GM23338 (cell line): Measurements from ENCODE around the gene FRY. TPM values are rescaled to one million over a fixed set of nuclear protein-coding genes. Genes with fewer than 3 reads are reported as not detected.

Experiments used
- ATAC-seq: fragments of 200-7000 bp; cut with Tn5 transposase; 3 replicates; pipeline ENCODE4 v1.9.1; 2020
- DNase-seq: peaks from one replicate; pipeline ENCODE4 v3.0.0-alpha.2; 2015; ENCODE audit warnings: low spot score
- H2AFZ ChIP-seq: fragments of 200-600 bp; sonication (generic); 2 replicates; pipeline ENCODE4 v1.8.0; 2016; ENCODE audit warnings: antibody characterized with exemption, mild to moderate bottlenecking, moderate library complexity
- H3F3A ChIP-seq: fragments of 200-600 bp; sonication (generic); replicated peaks from 2 replicates; pipeline ENCODE4 v1.8.0; 2017; ENCODE audit warnings: antibody characterized with exemption, mixed run types, low read depth
- H3K27ac ChIP-seq: fragments of 200-600 bp; sonication (generic); 2 replicates; pipeline ENCODE4 v1.6.1; 2016; ENCODE audit warnings: low read depth
- H3K27me3 ChIP-seq: fragments of 200-600 bp; sonication (generic); 2 replicates; pipeline ENCODE4 v1.8.0; 2016; ENCODE audit warnings: mild to moderate bottlenecking, mixed run types, moderate library complexity; ENCODE audit not compliant: insufficient read depth
- H3K36me3 ChIP-seq: fragments of 200-600 bp; sonication (generic); 2 replicates; pipeline ENCODE4 v1.8.0; 2016; ENCODE audit warnings: mild to moderate bottlenecking; ENCODE audit not compliant: insufficient read depth
- H3K4me1 ChIP-seq: fragments of 200-600 bp; sonication (generic); 2 replicates; pipeline ENCODE4 v1.8.0; 2016; ENCODE audit warnings: mild to moderate bottlenecking, moderate library complexity; ENCODE audit not compliant: insufficient read depth
- H3K4me2 ChIP-seq: fragments of 200-600 bp; sonication (generic); 2 replicates; pipeline ENCODE4 v1.7.1; 2017; ENCODE audit warnings: mixed run types
- H3K4me3 ChIP-seq: fragments of 200-600 bp; sonication (generic); 2 replicates; pipeline ENCODE4 v1.6.1; 2016; ENCODE audit warnings: mixed run types
- H3K79me2 ChIP-seq: fragments of 200-600 bp; sonication (generic); replicated peaks from 2 replicates; pipeline ENCODE4 v1.8.0; 2017; ENCODE audit warnings: mild to moderate bottlenecking; ENCODE audit not compliant: insufficient read depth
- H3K9me2 ChIP-seq: fragments of 200-600 bp; sonication (generic); 2 replicates; pipeline ENCODE4 v1.8.0; 2017; ENCODE audit not compliant: insufficient read depth
- H4K20me1 ChIP-seq: fragments of 200-600 bp; sonication (generic); replicated peaks from 2 replicates; pipeline ENCODE4 v1.8.0; 2017; ENCODE audit warnings: mild to moderate bottlenecking; ENCODE audit not compliant: insufficient read depth
- H3K27ac Mint-ChIP-seq: 2 replicates; pipeline ENCODE4 v1.8.0; 2020; ENCODE audit warnings: inconsistent platforms, mild to moderate bottlenecking, moderate library complexity, mixed read lengths
- H3K27me3 Mint-ChIP-seq: 3 replicates; pipeline ENCODE4 v1.8.0; 2022; ENCODE audit warnings: low read depth, mild to moderate bottlenecking, moderate library complexity, mixed read lengths, inconsistent platforms; ENCODE audit not compliant: insufficient read depth, poor library complexity
- H3K36me3 Mint-ChIP-seq: 3 replicates; pipeline ENCODE4 v1.8.0; 2021; ENCODE audit warnings: low read depth, mild to moderate bottlenecking, inconsistent platforms, moderate library complexity, mixed read lengths
- H3K4me1 Mint-ChIP-seq: 3 replicates; pipeline ENCODE4 v1.8.0; 2020; ENCODE audit warnings: mild to moderate bottlenecking, inconsistent platforms, mixed read lengths
- H3K4me3 Mint-ChIP-seq: 3 replicates; pipeline ENCODE4 v1.8.0; 2021; ENCODE audit warnings: moderate library complexity, mild to moderate bottlenecking, inconsistent platforms, mixed read lengths
- H3K9me3 Mint-ChIP-seq: 3 replicates; pipeline ENCODE4 v1.8.0; 2020; ENCODE audit warnings: moderate library complexity, mild to moderate bottlenecking, inconsistent platforms, mixed read lengths
- CREB1 ChIP-seq: fragments of 250-450 bp; sonication (Bioruptor Pico); IDR thresholded peaks from 2 replicates; pipeline ENCODE4 v1.5.0; 2020; ENCODE audit warnings: low read depth, mild to moderate bottlenecking, moderate library complexity
- EZH2 ChIP-seq: fragments of 200-600 bp; sonication (generic); IDR thresholded peaks from one replicate; pipeline ENCODE4 v1.8.0; 2017; ENCODE audit warnings: antibody characterized with exemption, mild to moderate bottlenecking, low read depth; ENCODE audit not compliant: unreplicated experiment
- EZH2phosphoT487 ChIP-seq: fragments of 200-600 bp; sonication (generic); IDR thresholded peaks from one replicate; pipeline ENCODE4 v1.8.1; 2018; ENCODE audit warnings: antibody characterized with exemption; ENCODE audit not compliant: unreplicated experiment
- JUNB ChIP-seq: IDR thresholded peaks from one replicate; pipeline ENCODE4 v1.6.1; 2016; ENCODE audit warnings: antibody characterized with exemption; ENCODE audit not compliant: unreplicated experiment
- NANOG ChIP-seq: IDR thresholded peaks from 2 replicates; pipeline ENCODE4 v1.6.1; 2016; ENCODE audit warnings: antibody characterized with exemption, borderline replicate concordance
- POLR2AphosphoS5 ChIP-seq: IDR thresholded peaks from 2 replicates; pipeline ENCODE4 v1.6.1; 2016; ENCODE audit warnings: antibody characterized with exemption, low read depth
- ZNF114 ChIP-seq: fragments of 250-450 bp; sonication (Bioruptor Pico); IDR thresholded peaks from 2 replicates; pipeline ENCODE4 v1.5.0; 2020; ENCODE audit warnings: mild to moderate bottlenecking, moderate library complexity
- polyA plus RNA-seq: library from polyadenylated mRNA; unstranded; fragments of >200 nt; fragmentation: Nextera tagmentation; extraction: Ambion mirVana; gene quantifications from 2 replicates; pipeline ENCODE4 v1.2.1, GENCODE V29; 2016
- total RNA-seq: library from RNA; depleted of rRNA; stranded (reverse); fragments of >200 nt; shearing (Covaris generic); gene quantifications from 2 replicates; pipeline ENCODE4 v1.2.3, GENCODE V29; 2014
- TF ChIP-seq, protein P1 (sequence below): fragments of 250-450 bp; sonication (Bioruptor Pico); IDR thresholded peaks from 2 replicates; pipeline ENCODE4 v1.5.0; 2020; ENCODE audit warnings: mild to moderate bottlenecking, moderate library complexity
- TF ChIP-seq, protein P2 (sequence below): IDR thresholded peaks from one replicate; pipeline ENCODE4 v1.6.1; 2018; ENCODE audit warnings: antibody characterized with exemption; ENCODE audit not compliant: unreplicated experiment
- TF ChIP-seq, protein P3 (sequence below): IDR thresholded peaks from 2 replicates; pipeline ENCODE4 v1.6.1; 2016; ENCODE audit warnings: antibody characterized with exemption

FRY gene
- total and polyA plus RNA-seq, 2 experiments from 2014 or later = 2.4 to 10.1 TPM

DNA sequence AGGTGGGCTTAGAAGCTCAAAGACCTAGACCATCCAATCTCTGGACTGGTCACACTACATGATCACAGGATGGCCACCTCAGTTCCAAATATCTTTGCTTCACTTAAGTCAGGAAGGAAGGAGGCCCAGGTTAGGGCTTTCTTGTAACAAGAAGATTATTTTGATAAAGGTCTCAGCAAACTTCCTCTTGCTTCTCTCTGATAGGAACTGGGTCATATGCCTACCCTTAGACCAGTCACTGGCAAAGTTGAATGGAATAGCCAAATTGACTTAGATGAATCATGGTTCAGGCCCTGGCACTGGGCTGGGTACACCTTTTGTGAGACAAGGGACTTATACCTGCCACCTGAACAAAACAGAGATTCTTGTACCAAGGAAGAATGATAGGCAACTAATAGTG lies 11.0 kb downstream of the FRY start:
- Histone ChIP-seq H2AFZ (no peak overlapping the region), H3K4me2 (no peak overlapping the region), H3K27me3 (no peaks in the 10 kb centered on the region), H3K4me1 (peaks cover 16% of the 10 kb centered on the region; the same call in 1 of the 2 replicates), H3F3A (no peaks in the 10 kb centered on the region), H3K27ac (no peak overlapping the region), H4K20me1 (no peaks in the 10 kb centered on the region), H3K9me2 (peaks cover 5% of the 10 kb centered on the region; the same call in 1 of the 2 replicates), H3K36me3 (no peaks in the 10 kb centered on the region), H3K4me3 (no peak overlapping the region), H3K79me2 (no peaks in the 10 kb centered on the region)
- DNase-seq = no peak
- TF ChIP-seq, protein P1, sequence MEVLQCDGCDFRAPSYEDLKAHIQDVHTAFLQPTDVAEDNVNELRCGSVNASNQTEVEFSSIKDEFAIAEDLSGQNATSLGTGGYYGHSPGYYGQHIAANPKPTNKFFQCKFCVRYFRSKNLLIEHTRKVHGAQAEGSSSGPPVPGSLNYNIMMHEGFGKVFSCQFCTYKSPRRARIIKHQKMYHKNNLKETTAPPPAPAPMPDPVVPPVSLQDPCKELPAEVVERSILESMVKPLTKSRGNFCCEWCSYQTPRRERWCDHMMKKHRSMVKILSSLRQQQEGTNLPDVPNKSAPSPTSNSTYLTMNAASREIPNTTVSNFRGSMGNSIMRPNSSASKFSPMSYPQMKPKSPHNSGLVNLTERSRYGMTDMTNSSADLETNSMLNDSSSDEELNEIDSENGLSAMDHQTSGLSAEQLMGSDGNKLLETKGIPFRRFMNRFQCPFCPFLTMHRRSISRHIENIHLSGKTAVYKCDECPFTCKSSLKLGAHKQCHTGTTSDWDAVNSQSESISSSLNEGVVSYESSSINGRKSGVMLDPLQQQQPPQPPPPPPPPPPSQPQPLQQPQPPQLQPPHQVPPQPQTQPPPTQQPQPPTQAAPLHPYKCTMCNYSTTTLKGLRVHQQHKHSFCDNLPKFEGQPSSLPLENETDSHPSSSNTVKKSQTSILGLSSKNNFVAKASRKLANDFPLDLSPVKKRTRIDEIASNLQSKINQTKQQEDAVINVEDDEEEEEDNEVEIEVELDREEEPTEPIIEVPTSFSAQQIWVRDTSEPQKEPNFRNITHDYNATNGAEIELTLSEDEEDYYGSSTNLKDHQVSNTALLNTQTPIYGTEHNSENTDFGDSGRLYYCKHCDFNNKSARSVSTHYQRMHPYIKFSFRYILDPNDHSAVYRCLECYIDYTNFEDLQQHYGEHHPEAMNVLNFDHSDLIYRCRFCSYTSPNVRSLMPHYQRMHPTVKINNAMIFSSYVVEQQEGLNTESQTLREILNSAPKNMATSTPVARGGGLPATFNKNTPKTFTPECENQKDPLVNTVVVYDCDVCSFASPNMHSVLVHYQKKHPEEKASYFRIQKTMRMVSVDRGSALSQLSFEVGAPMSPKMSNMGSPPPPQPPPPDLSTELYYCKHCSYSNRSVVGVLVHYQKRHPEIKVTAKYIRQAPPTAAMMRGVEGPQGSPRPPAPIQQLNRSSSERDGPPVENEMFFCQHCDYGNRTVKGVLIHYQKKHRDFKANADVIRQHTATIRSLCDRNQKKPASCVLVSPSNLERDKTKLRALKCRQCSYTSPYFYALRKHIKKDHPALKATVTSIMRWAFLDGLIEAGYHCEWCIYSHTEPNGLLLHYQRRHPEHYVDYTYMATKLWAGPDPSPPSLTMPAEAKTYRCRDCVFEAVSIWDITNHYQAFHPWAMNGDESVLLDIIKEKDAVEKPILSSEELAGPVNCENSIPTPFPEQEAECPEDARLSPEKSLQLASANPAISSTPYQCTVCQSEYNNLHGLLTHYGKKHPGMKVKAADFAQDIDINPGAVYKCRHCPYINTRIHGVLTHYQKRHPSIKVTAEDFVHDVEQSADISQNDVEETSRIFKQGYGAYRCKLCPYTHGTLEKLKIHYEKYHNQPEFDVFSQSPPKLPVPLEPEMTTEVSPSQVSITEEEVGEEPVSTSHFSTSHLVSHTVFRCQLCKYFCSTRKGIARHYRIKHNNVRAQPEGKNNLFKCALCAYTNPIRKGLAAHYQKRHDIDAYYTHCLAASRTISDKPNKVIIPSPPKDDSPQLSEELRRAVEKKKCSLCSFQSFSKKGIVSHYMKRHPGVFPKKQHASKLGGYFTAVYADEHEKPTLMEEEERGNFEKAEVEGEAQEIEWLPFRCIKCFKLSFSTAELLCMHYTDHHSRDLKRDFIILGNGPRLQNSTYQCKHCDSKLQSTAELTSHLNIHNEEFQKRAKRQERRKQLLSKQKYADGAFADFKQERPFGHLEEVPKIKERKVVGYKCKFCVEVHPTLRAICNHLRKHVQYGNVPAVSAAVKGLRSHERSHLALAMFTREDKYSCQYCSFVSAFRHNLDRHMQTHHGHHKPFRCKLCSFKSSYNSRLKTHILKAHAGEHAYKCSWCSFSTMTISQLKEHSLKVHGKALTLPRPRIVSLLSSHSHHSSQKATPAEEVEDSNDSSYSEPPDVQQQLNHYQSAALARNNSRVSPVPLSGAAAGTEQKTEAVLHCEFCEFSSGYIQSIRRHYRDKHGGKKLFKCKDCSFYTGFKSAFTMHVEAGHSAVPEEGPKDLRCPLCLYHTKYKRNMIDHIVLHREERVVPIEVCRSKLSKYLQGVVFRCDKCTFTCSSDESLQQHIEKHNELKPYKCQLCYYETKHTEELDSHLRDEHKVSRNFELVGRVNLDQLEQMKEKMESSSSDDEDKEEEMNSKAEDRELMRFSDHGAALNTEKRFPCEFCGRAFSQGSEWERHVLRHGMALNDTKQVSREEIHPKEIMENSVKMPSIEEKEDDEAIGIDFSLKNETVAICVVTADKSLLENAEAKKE (CRISPR knock-in tag) = no peak
- TF ChIP-seq ZNF114 (no peak), POLR2AphosphoS5 (no peak), JUNB (no peak), NANOG (no peak), EZH2phosphoT487 (no peak), EZH2 (no peak), CREB1 (no peak)
- TF ChIP-seq, protein P2, sequence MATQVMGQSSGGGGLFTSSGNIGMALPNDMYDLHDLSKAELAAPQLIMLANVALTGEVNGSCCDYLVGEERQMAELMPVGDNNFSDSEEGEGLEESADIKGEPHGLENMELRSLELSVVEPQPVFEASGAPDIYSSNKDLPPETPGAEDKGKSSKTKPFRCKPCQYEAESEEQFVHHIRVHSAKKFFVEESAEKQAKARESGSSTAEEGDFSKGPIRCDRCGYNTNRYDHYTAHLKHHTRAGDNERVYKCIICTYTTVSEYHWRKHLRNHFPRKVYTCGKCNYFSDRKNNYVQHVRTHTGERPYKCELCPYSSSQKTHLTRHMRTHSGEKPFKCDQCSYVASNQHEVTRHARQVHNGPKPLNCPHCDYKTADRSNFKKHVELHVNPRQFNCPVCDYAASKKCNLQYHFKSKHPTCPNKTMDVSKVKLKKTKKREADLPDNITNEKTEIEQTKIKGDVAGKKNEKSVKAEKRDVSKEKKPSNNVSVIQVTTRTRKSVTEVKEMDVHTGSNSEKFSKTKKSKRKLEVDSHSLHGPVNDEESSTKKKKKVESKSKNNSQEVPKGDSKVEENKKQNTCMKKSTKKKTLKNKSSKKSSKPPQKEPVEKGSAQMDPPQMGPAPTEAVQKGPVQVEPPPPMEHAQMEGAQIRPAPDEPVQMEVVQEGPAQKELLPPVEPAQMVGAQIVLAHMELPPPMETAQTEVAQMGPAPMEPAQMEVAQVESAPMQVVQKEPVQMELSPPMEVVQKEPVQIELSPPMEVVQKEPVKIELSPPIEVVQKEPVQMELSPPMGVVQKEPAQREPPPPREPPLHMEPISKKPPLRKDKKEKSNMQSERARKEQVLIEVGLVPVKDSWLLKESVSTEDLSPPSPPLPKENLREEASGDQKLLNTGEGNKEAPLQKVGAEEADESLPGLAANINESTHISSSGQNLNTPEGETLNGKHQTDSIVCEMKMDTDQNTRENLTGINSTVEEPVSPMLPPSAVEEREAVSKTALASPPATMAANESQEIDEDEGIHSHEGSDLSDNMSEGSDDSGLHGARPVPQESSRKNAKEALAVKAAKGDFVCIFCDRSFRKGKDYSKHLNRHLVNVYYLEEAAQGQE = no peak
- TF ChIP-seq, protein P3, sequence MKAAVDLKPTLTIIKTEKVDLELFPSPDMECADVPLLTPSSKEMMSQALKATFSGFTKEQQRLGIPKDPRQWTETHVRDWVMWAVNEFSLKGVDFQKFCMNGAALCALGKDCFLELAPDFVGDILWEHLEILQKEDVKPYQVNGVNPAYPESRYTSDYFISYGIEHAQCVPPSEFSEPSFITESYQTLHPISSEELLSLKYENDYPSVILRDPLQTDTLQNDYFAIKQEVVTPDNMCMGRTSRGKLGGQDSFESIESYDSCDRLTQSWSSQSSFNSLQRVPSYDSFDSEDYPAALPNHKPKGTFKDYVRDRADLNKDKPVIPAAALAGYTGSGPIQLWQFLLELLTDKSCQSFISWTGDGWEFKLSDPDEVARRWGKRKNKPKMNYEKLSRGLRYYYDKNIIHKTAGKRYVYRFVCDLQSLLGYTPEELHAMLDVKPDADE = no peak
- Mint-ChIP-seq H3K4me3 (no peak overlapping the region), H3K27me3 (no peaks in the 10 kb centered on the region), H3K27ac (no peak overlapping the region), H3K9me3 (no peaks in the 10 kb centered on the region), H3K36me3 (no peaks in the 10 kb centered on the region), H3K4me1 (peaks cover 13% of the 10 kb centered on the region; the same call in 2 of the 3 replicates)
- ATAC-seq = no peak
